Activated naive CD4-positive, alpha-beta T cell (primary cell): Measurements from ENCODE around the gene FOXI2.

Experiments
- DNase-seq, 4 experiments: peaks; one replicate each; lab custom pipeline; 2025; lab: John Stamatoyannopoulos, UW

FOXI2 gene

GRCh38 chr10:127743205-127743604 lies 6.2 kb downstream of the FOXI2 start:
- DNase-seq = no peak

- no peak for DNase-seq
Observed at GRCh38 chr10:127744956-127745355, 8.0 kb downstream of the FOXI2 start.

- no peak for DNase-seq
Observed at GRCh38 chr10:127745861-127746260, 8.9 kb downstream of the FOXI2 start.

GRCh38 chr10:127755753-127756152 lies 18.8 kb downstream of the FOXI2 start:
- no peak for DNase-seq

GRCh38 chr10:127756264-127756663 lies 19.3 kb downstream of the FOXI2 start:
- DNase-seq = no peak

DNA sequence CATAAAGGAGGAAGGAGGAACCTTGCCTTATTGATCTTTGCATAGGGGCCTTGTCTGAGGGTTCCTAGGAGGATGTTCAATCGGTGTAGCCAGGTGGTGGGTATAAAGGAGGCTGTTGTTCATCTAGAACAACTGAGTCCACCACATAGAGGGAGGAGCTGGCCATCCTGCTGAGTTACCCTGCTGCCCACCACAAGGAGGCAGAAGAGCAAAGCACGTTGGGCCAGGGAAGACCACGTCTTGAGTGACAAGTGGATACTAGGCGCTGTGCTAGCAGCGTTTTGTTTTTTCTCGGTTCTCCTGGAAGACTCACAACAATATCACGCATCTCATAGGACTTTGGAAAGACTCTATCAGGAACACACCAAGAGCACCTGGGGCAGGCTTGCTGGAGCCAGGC lies 20.0 kb downstream of the FOXI2 start:
- DNase-seq = no peak

- no peak for DNase-seq
Observed at GRCh38 chr10:127759276-127759675, 22.3 kb downstream of the FOXI2 start.

DNA sequence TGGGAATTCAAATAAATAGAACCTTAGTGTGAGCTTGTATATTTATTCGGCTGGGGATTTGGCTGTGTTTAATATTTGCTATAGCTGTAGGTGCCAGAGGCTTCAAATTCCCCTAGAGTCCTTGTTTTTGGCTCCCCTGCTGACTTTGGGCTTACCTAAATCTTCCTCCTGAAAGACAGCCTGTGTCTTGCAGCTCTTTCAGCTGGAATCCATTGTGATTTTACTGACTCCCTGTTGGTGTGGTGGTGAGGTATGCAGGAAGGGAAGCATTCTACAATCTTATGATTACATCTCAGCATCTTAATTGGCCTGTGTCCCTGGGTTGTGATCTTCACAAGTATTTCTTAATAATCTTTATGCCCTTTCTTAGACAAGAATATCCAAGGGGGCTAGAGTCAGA lies 25.9 kb downstream of the FOXI2 start:
- DNase-seq = no peak

- DNase-seq = no peak
Observed at GRCh38 chr10:127774766-127775559, 38.0 kb downstream of the FOXI2 start.

DNA sequence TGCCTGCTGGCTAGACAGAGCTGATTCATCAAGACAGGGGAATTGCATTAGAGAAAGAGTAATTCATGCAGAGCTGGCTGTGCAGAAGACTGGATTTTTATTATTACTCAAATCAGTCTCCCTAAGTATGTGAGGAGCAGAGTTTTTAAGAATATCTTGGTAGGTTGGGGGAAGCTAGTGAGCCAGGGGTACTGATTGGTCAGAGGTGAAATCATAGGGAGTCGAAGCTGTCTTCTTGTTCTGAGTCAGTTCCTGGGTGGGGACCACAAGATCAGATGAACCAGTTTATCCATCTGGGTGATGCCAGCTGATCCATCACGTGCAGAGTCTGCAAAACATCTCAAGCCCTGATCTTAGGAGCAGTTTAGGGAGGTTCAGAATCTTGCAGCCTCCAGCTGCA lies 39.8 kb downstream of the FOXI2 start:
- DNase-seq = no peak

- no peak for DNase-seq
Observed at GRCh38 chr10:127781412-127781811, 44.4 kb downstream of the FOXI2 start.

GRCh38 chr10:127787873-127788272 lies 50.9 kb downstream of the FOXI2 start:
- no peak for DNase-seq

DNA sequence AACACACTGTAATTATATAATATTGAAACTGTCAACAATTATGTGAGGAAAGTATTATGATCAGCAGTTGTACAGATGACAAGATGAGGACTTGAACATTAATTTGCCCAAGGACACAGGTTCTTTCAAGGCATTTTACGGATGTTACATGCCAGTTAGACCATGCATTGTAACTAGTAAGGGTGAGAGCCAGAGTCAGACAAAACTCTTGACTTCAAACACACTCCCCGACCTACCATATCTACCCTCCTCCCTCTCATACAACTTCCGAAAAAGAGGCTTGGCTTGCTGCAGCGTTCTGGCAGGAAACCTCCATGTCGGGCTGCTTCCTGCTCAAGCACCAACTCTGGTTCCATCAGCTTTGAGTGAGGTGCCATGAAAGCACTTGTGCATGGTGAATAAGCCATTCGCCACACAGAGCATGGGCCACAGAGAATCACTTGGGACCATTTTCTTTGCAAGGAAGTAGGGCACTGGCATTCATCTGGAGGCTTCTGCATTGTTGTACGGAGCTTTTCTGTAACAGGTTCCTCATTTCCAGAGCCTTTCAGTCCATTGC lies 53.2 kb downstream of the FOXI2 start:
- no peak for DNase-seq
